ENCODE data around the gene TRAF3IP3. TPM values are rescaled to one million over a fixed set of nuclear protein-coding genes. Genes with fewer than 3 reads are reported as not detected.

The TRAF3IP3 gene
- total and polyA plus RNA-seq, 2 donors from 2014 or later = 3.6 to 16.4 TPM

- DNase-seq (no peak), FAIRE-seq (no peak)
- no peak overlapping the region for H3K4me3 ChIP-seq (ENCODE audit: low read length in 3 of 3)
- intact Hi-C loops (cut with DNase I) = no loop called here
- H3K27ac ChIP-seq (ENCODE audit: low read depth in 2 of 2, low read length in 2 of 2) = no peak overlapping the region
- no peak for TF ChIP-seq CTCF (IDR thresholded peaks at IDR 0.05; ENCODE audit: borderline replicate concordance, extremely low read depth, insufficient read depth)
- no peak overlapping the region for H3K9ac ChIP-seq (ENCODE audit: low read length in 3 of 3)
- H3K9me3 ChIP-seq (ENCODE audit: control insufficient read depth in 2 of 3, insufficient read depth in 1 of 3, low read length in 3 of 3) = no peaks in the 10 kb centered on the region
- H3K27me3 ChIP-seq (ENCODE audit: control insufficient read depth, insufficient read depth, low read length) = no peaks in the 10 kb centered on the region
- no peaks in the 10 kb centered on the region for H3K4me1 ChIP-seq (ENCODE audit: control insufficient read depth in 2 of 3, insufficient read depth in 2 of 3, low read depth in 1 of 3, low read length in 3 of 3)
- no peaks in the 10 kb centered on the region for H3K36me3 ChIP-seq (ENCODE audit: control insufficient read depth in 2 of 3, insufficient read depth in 3 of 3, low read length in 3 of 3)
These were observed 597 bp upstream of the TRAF3IP3 start for GRCh38 chr1:209755256-209755655.

- H3K36me3 ChIP-seq (ENCODE audit: control insufficient read depth in 2 of 3, insufficient read depth in 3 of 3, low read length in 3 of 3) = no peaks in the 10 kb centered on the region
- H3K4me3 ChIP-seq (ENCODE audit: low read length in 3 of 3) = peak overlapping the region in 1 of 3 donors; percentile 14
- no peak for DNase-seq
- H3K4me1 ChIP-seq (ENCODE audit: control insufficient read depth in 2 of 3, insufficient read depth in 2 of 3, low read depth in 1 of 3, low read length in 3 of 3) = no peaks in the 10 kb centered on the region
- TF ChIP-seq CTCF (IDR thresholded peaks at IDR 0.05; ENCODE audit: borderline replicate concordance, extremely low read depth, insufficient read depth) = no peak
- H3K9ac ChIP-seq (ENCODE audit: low read length in 3 of 3) = no peak overlapping the region
- intact Hi-C loops (cut with DNase I) = no loop called here
- H3K27ac ChIP-seq (ENCODE audit: low read depth in 2 of 2, low read length in 2 of 2) = peak overlapping the region in 1 of 2 donors; percentile 34
- no peak for FAIRE-seq
- no peaks in the 10 kb centered on the region for H3K9me3 ChIP-seq (ENCODE audit: control insufficient read depth in 2 of 3, insufficient read depth in 1 of 3, low read length in 3 of 3)
- H3K27me3 ChIP-seq (ENCODE audit: control insufficient read depth, insufficient read depth, low read length) = no peaks in the 10 kb centered on the region
These were observed 977 bp downstream of the TRAF3IP3 start for GRCh38 chr1:209756615-209757445.

- DNase-seq = no peak
- no peak overlapping the region for H3K4me3 ChIP-seq (ENCODE audit: low read length in 3 of 3)
- intact Hi-C loops (cut with DNase I) = no loop called here
- no peak overlapping the region for H3K9ac ChIP-seq (ENCODE audit: low read length in 3 of 3)
- no peaks in the 10 kb centered on the region for H3K27me3 ChIP-seq (ENCODE audit: control insufficient read depth, insufficient read depth, low read length)
- H3K36me3 ChIP-seq (ENCODE audit: control insufficient read depth in 2 of 3, insufficient read depth in 3 of 3, low read length in 3 of 3) = no peaks in the 10 kb centered on the region
- no peak for FAIRE-seq
- H3K4me1 ChIP-seq (ENCODE audit: control insufficient read depth in 2 of 3, insufficient read depth in 2 of 3, low read depth in 1 of 3, low read length in 3 of 3) = no peaks in the 10 kb centered on the region
- no peak for TF ChIP-seq CTCF (IDR thresholded peaks at IDR 0.05; ENCODE audit: borderline replicate concordance, extremely low read depth, insufficient read depth)
- H3K27ac ChIP-seq (ENCODE audit: low read depth in 2 of 2, low read length in 2 of 2) = no peak overlapping the region
- H3K9me3 ChIP-seq (ENCODE audit: control insufficient read depth in 2 of 3, insufficient read depth in 1 of 3, low read length in 3 of 3) = no peaks in the 10 kb centered on the region
These were observed 2.5 kb downstream of the TRAF3IP3 start for GRCh38 chr1:209758400-209758799.
